PC-9 (cell line): ENCODE results near the gene LAD1. TPM values are rescaled to one million over a fixed set of nuclear protein-coding genes. Genes with fewer than 3 reads are reported as not detected.

ENCODE experiments used
- BruUV-seq: library from RNA; stranded (reverse); fragments of 400-500 nt; replicated peaks from 2 replicates; lab custom pipeline; 2021; lab: Mats Ljungman, UMichigan
- CTCF ChIA-PET: fragments of 300-600 bp; sonication (Branson Sonifier 250); formaldehyde crosslinking; loops from one replicate; lab custom pipeline; 2022; ENCODE audit warnings: antibody characterized with exemption; lab: Charles Lee
- POLR2A ChIA-PET: fragments of 300-600 bp; sonication (Branson Sonifier 250); formaldehyde crosslinking; loops from one replicate; lab custom pipeline; 2022; ENCODE audit warnings: antibody characterized with exemption; ENCODE audit not compliant: unreplicated experiment; lab: Charles Lee
- DNase-seq, 2 experiments: peaks; one replicate each; pipeline versions ENCODE4 v3.0.0 to v3.0.0-alpha.2; 2015 to 2022; ENCODE audit warnings: mixed read lengths in 1 of 2
- H2AFZ ChIP-seq: fragments of 200-600 bp; sonication (generic); 2 replicates; pipeline ENCODE4 v1.8.1; 2017; ENCODE audit warnings: antibody characterized with exemption
- H3F3A ChIP-seq: fragments of 200-600 bp; sonication (generic); 2 replicates; pipeline ENCODE4 v1.8.1; 2017; ENCODE audit warnings: antibody characterized with exemption, mild to moderate bottlenecking, low read depth; ENCODE audit not compliant: insufficient read depth
- H3K27ac ChIP-seq: fragments of 200-600 bp; sonication (generic); 2 replicates; pipeline ENCODE4 v1.6.1; 2016; ENCODE audit warnings: mixed run types
- H3K27me3 ChIP-seq: fragments of 200-600 bp; sonication (generic); 2 replicates; pipeline ENCODE4 v1.6.1; 2016; ENCODE audit warnings: low read depth, mixed run types; ENCODE audit not compliant: insufficient read depth
- H3K36me3 ChIP-seq: fragments of 200-600 bp; sonication (generic); 2 replicates; pipeline ENCODE4 v1.6.1; 2016; ENCODE audit warnings: low read depth, mixed run types
- H3K4me1 ChIP-seq: fragments of 200-600 bp; sonication (generic); replicated peaks from 2 replicates; pipeline ENCODE4 v1.6.1; 2016; ENCODE audit warnings: mixed run types; ENCODE audit not compliant: insufficient read depth
- H3K4me2 ChIP-seq: fragments of 200-600 bp; sonication (generic); 2 replicates; pipeline ENCODE4 v1.6.1; 2017; ENCODE audit warnings: mixed run types
- H3K4me3 ChIP-seq: fragments of 200-600 bp; sonication (generic); 2 replicates; pipeline ENCODE4 v1.6.1; 2016; ENCODE audit warnings: mixed run types
- H3K79me2 ChIP-seq: fragments of 200-600 bp; sonication (generic); 2 replicates; pipeline ENCODE4 v1.6.1; 2017; ENCODE audit warnings: low read depth, mixed run types
- H3K9me2 ChIP-seq: fragments of 200-600 bp; sonication (generic); 2 replicates; pipeline ENCODE4 v1.8.1; 2017; ENCODE audit warnings: mild to moderate bottlenecking; ENCODE audit not compliant: insufficient read depth
- H3K9me3 ChIP-seq: fragments of 200-600 bp; sonication (generic); 2 replicates; pipeline ENCODE4 v1.8.1; 2016; ENCODE audit warnings: low read depth; ENCODE audit not compliant: insufficient read depth
- H4K20me1 ChIP-seq: fragments of 200-600 bp; sonication (generic); 2 replicates; pipeline ENCODE4 v1.8.1; 2017; ENCODE audit not compliant: insufficient read depth
- CTCF ChIP-seq: fragments of 200-600 bp; sonication (generic); conservative IDR thresholded peaks from 2 replicates; pipeline ENCODE4 v1.6.1; 2017; ENCODE audit warnings: mixed run types, antibody characterized with exemption, mild to moderate bottlenecking, moderate library complexity
- EZH2 ChIP-seq: fragments of 200-600 bp; sonication (generic); IDR thresholded peaks from 2 replicates; pipeline ENCODE4 v1.8.0; 2017; ENCODE audit warnings: antibody characterized with exemption, low read depth
- intact Hi-C: fragments of 100-400 bp; cut with micrococcal nuclease; formaldehyde crosslinking; loops from one replicate; pipeline ENCODE4 v1.10.0; 2022; ENCODE audit not compliant: unreplicated experiment
- total RNA-seq: library from RNA; stranded (reverse); gene quantifications from 2 replicates; pipeline ENCODE4 v1.2.3, GENCODE V29; 2021

Gene LAD1
- total RNA-seq, 1 experiment from 2014 or later = 54.7 TPM

GRCh38 chr1:201361652-201362504, 37.2 kb downstream of the LAD1 start:
- no peaks in the 10 kb centered on the region for H3F3A ChIP-seq
- CTCF ChIA-PET = interaction anchor here (0.5 to 1.2 kb wide), 3 partner anchors 47 to 108 kb away, joined by 4 to 8 read pairs (median 5); no protein-coding TSS in a partner anchor

GRCh38 chr1:201360901-201361651, 38.0 kb downstream of the LAD1 start:
- no peak for TF ChIP-seq CTCF
- H3K27me3 ChIP-seq = peaks cover 10% of the 10 kb centered on the region; the same call in 1 of the 2 replicates
- H3K4me3 ChIP-seq = no peak overlapping the region
- H3K4me2 ChIP-seq = no peak overlapping the region
- no TSS peak for BruUV-seq
- no peaks in the 10 kb centered on the region for H3K9me3 ChIP-seq
- peaks cover under 1% of the 10 kb centered on the region; the same call in 1 of the 2 replicates for H4K20me1 ChIP-seq
- ChIA-PET CTCF (interaction anchor here (0.6 to 1.2 kb wide), 2 partner anchors 48 to 410 kb away, joined by 3 to 5 read pairs; no protein-coding TSS in a partner anchor), POLR2A (interaction anchor here (0.5 to 0.6 kb wide), 2 partner anchors 46 to 487 kb away, joined by 3 to 5 read pairs; no protein-coding TSS in a partner anchor)
- no peaks in the 10 kb centered on the region for H3K79me2 ChIP-seq
- DNase-seq = no peak
- no peak overlapping the region for H2AFZ ChIP-seq
- H3K9me2 ChIP-seq = no peaks in the 10 kb centered on the region
- no peaks in the 10 kb centered on the region for H3K36me3 ChIP-seq
- no peak overlapping the region for H3K27ac ChIP-seq
- H3F3A ChIP-seq = no peaks in the 10 kb centered on the region
- no peaks in the 10 kb centered on the region for H3K4me1 ChIP-seq
- intact Hi-C loops = loop anchor here (1.0 to 5.0 kb wide), 4 partner anchors 46 to 274 kb away; no protein-coding TSS in a partner anchor

More at GRCh38 chr1:201361652-201362504, 37.2 kb downstream of the LAD1 start:
- H3K4me2 ChIP-seq = no peak overlapping the region
- intact Hi-C loops = loop anchor here (1.0 to 5.0 kb wide), 4 partner anchors 45 to 275 kb away; no protein-coding TSS in a partner anchor
- H3K9me2 ChIP-seq = no peaks in the 10 kb centered on the region
- no peak overlapping the region for H3K27ac ChIP-seq
- POLR2A ChIA-PET = interaction anchor here (0.5 to 0.6 kb wide), 3 partner anchors 14 to 486 kb away, joined by 3 to 7 read pairs (median 5); no protein-coding TSS in a partner anchor
- peak in 1 of 2 experiments; percentile 58 for DNase-seq
- H2AFZ ChIP-seq = no peak overlapping the region
- no peaks in the 10 kb centered on the region for H3K4me1 ChIP-seq
- no peak overlapping the region for H3K4me3 ChIP-seq
- TF ChIP-seq CTCF (peak; percentile 95), EZH2 (no peak)
- H3K36me3 ChIP-seq = no peaks in the 10 kb centered on the region
- no peaks in the 10 kb centered on the region for H4K20me1 ChIP-seq
- H3K79me2 ChIP-seq = no peaks in the 10 kb centered on the region
- no TSS peak for BruUV-seq
- no peaks in the 10 kb centered on the region for H3K9me3 ChIP-seq
- H3K27me3 ChIP-seq = peaks cover 18% of the 10 kb centered on the region

GRCh38 chr1:201360486-201360885, 38.6 kb downstream of the LAD1 start:
- ChIA-PET CTCF (interaction anchor here (0.6 kb wide), 2 partner anchors 282 to 410 kb away, joined by 3 to 8 read pairs; no protein-coding TSS in a partner anchor), POLR2A (no interaction called here)
- H3K4me3 ChIP-seq = no peak overlapping the region
- intact Hi-C loops = loop anchor here (2.0 to 5.0 kb wide), 2 partner anchors 47 to 274 kb away; no protein-coding TSS in a partner anchor
- H3K9me3 ChIP-seq = no peaks in the 10 kb centered on the region
- H3K27me3 ChIP-seq = peaks cover 4% of the 10 kb centered on the region; the same call in 1 of the 2 replicates
- no peaks in the 10 kb centered on the region for H3K9me2 ChIP-seq
- H4K20me1 ChIP-seq = peaks cover 2% of the 10 kb centered on the region; the same call in 1 of the 2 replicates
- H3K79me2 ChIP-seq = no peaks in the 10 kb centered on the region
- no peaks in the 10 kb centered on the region for H3K4me1 ChIP-seq
- no peaks in the 10 kb centered on the region for H3F3A ChIP-seq
- no peaks in the 10 kb centered on the region for H3K36me3 ChIP-seq
- no peak overlapping the region for H3K4me2 ChIP-seq
- DNase-seq = no peak
- TF ChIP-seq CTCF (no peak), EZH2 (no peak)
- H3K27ac ChIP-seq = no peak overlapping the region
- H2AFZ ChIP-seq = no peak overlapping the region
- no TSS peak for BruUV-seq
